GM19324 (cell line): ENCODE data around the gene WNK2.

ENCODE experiments used
- ATAC-seq: cut with Tn5 transposase; IDR thresholded peaks from one replicate; pipeline ENCODE4 v1.9.1; 2021; ENCODE audit warnings: mild to moderate bottlenecking, moderate library complexity; ENCODE audit not compliant: unreplicated experiment, low FRiP score

The WNK2 gene

DNA sequence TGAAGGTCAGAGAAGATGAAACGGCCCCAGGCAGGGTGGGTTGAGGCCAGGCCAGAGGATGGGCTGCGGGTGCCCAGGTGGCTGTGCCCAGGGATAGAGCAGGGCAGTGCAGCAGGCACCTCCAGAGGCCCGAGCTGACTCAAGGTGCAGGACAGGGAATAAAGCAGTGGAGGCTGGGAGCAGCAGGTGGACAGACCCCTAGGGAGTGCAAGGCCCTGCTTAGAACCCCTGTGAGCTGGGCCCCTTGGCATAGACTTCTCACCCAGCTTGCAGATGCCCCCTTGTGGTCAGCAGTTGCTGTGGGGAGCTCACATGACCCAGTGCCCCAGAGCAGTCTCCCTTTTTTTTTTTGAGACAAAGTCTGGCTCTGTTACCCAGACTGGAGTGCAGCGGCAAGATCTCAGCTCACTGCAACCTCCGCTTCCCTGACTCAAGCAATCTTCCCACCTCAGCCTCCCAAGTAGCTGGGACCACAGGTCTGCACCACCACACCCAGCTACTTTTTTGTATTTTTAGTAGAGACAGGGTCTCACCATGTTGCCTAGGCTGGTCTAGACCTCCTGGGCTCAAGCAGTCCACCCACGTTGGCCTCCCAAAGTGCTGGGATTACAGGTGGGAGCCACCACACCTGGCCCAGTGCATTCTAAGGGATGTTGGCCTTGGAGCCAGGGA lies 118.8 kb downstream of the WNK2 start:
- no peak for ATAC-seq

DNA sequence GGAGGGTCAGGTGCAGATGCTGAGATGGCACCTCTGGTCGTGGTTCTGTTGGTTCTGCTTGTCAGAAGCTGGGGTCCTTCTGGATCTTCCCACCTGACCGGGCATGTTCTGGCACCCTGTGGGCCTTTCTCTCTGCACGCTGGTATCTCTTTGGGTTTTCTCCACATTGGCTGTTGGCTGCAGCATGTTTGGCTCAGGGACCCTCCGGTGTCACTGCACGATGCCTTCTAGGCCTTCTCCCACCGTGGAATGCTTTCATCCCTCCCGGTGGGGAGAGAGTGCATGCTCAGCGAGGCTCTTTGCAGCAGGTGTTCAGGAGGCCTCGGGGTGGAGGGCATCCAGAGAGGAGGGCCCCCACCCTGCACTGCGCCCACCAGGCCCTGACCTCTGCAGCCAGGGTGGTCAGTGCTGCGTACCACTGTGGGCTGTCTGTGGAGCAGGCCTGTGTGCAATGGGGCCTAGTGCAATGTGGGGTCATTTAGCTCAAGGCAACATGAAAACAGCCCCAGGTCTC lies 119.4 kb downstream of the WNK2 start:
- no peak for ATAC-seq

DNA sequence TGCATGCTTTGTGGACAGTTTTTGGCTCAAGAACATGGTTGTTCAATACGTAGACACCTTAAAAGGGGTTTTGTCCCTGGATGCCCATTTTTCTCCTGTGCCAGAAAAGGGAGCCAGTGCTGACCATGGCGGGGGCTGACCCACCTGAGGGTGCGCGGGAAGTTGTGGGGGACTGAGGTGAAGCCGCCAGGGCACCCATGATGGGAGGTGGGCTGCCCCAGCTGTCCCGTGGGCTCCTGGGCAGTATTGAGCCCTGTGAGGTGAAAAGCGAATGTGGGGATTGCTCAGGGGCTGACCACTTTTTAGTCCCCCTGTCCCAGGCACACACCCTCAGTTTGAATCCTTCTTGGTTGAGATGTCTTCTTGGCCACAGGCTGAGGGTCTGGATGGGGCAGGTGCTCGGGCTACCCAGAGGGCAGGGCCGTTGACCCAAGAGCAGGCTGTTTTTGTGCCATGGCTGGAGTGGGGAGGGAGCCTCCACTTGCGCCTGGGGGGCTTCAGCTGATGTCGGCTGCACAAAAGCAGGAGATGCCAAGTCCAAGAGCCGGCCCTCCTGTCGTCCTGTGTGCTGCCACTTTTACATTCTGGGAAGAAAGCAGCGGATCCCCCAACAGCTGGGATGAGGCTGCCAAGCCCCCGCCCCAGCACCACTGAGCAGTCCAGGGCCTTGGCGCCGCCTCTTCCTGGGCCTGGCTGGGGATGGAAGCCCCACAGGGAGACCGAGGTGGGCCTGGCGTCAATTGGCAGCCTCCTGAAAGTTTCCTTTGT lies 120.1 kb downstream of the WNK2 start:
- no peak for ATAC-seq

DNA sequence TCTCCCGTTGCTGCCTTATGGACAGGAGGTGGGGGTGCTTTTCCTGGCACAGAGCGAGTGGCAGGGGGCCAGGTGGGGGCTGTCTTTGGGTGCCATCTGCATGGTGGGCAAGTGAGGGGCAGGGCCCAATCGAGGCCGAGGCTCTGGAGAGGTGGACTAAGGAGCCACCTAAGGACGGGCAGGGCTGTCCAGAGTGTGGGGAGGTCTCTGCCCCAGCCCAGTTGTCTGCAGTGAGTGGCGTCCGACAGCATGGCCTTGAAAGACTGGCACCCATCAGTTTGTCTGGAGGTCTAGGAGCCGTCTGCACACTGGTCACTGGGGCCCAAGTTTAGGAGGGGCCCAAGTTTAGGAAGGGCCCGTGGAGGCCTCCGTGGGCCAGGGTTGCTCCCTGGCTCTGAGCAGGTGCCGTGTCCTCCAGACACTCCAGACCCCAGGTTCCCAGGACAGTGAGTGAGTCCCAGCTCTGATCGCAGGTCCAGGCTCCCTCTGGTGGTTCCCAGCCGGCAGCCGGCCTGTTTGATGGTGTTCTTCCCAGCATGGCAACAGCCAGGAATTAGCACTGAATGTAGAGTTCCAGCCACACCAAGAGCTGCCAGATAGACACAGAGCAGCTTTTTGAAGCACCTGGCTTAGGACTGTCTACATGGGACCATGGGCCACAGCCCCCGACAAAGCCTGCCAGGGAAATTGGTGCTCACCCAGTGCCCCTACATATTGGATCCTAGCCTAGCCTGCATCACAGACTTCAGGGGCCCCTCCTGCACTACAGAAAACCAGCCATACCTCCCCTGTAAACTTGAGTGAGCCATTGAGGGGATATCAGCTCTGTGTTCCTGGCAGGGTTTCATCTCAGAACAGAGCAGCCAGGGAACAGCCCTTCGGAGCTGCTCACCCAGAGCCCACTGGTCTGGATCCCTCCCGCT lies 120.9 kb downstream of the WNK2 start:
- no peak for ATAC-seq

DNA sequence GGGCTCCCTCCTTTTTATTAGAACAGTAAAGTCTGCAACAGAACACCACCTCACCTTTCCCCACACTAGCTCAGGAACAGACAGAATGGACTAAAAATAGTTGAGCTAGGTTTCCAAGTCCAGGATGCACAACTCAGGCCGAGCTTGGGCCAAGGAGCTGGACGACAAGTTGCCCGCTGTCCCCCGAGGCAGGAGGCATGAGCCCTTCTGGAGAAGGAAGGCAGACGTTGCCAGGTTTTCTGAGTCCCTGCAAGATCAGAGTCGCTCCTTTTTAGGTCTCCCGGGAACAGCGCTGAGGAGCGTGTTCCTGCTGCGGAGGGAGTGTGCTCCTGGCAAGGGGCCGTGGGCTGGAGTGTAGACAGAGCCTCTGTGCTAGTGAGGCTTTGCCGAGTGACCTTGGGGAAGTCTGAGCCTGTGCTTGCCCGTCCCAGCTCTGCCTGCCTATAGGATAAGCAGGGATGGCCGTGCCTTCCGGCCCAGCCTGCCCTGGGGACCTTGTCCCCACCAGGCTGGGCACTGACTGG lies 121.6 kb downstream of the WNK2 start:
- ATAC-seq: no peak

DNA sequence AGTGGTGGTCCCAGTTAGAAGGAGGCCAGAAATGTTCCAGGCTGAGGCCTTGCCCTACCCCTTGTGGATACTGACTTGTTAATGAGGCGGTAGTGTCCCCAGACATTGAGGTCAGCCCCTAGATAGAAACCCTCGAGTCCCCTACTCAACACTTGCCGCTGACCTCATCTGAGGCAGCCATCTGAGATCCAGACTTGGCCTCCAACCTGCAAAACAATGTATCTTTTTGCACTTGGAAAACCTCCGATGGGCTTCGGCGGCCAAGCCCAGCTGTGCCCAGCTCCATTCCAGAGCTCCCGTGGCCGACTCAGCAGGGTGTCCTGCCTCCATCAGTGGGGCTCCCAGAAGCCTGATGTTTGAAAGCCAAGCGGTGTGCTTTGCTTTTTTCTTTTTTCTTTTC lies 122.1 kb downstream of the WNK2 start:
- no peak for ATAC-seq

DNA sequence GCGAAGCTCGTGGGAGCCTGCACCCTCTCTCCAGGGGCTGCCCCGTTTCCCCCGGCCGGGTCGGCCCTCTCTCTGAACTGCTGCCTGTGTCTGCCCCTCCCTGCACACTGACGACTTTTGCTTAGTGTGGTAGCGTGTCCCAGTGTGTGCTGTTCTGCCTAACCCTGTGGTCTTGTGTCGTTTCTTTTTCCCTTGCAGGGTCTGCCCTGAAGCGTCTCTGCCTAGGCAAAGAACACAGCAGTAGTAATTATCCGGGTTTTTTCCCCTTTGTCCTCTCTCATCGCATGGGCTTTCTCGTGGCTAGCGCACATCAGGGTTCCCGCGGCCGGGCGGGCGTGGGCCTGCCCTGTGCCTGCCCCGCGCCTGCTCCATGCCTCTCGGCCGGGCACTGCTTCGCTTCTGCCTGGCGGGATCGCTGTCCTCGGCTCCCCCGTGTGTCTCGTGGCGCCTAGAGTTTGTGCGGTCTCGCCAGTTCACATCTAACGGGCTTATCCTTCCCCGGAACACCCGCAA lies 122.7 kb downstream of the WNK2 start:
- no peak for ATAC-seq

DNA sequence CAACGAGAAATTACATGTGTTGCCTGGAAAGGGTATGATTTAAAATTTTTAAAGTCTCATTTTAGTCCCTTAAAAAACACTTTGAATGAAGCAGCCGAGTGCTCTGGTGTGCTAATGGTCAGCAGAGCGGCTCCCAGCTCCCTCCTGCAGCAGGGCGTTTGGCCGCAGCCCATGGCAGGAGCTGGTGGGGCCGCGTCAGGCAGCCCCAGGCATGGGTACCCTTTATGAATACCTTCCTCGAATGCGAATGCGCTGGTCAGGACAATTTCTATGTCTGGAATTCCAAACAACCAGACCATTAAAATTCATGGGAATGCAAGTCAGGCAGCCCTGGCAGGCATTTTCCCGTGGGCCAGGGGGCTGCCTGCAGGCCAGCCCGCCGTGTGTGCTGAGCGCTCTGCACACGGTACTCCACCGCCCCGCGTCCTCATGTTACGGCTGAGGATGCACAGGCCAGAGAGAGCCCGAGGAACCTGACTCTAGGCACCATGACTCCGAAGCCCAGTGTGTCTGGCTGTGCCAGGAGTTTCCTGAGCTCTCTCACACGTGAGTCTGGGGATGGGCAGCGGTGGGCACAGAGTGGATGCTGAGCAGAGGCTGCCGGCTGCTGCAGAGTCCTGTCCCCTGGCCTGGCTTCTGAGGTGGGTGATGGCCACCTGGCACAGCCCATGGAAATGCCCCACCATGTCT lies 123.7 kb downstream of the WNK2 start:
- ATAC-seq: no peak

DNA sequence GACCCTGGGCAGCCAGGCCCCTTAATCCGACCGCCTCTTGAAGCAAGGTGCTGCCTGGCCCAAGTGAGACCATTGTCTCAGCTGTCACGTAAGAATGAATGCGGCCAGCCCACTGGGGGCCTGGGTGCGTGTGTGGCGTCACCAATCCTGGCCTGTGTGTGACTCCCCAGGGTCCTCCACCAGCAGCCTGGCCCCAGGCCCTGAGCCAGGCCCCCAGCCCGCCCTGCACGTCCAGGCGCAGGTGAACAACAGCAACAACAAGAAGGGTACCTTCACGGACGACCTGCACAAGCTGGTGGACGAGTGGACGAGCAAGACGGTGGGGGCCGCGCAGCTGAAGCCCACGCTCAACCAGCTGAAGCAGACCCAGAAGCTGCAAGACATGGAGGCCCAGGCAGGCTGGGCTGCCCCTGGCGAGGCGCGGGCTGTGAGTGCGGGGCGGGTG lies 124.2 kb downstream of the WNK2 start:
- ATAC-seq: no peak

DNA sequence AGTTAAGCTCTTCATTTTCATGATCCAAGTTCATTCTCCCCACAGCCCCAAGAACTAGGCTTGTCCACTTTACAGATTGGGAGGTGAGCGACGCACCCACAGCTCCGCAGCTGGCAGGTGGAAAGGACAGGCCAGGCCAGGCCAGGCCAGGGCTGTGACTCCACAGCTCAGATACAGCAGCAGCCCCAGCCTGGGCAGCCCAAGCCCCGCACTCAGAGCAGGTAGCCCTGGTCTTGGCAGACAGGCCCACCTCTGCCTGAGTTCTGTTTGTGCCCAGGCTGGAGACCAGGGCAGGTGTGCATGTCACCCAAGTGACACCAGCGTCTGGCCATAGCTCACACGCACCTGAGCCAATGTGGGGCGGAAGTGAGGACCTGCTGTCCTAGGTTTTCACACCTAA lies 124.7 kb downstream of the WNK2 start:
- no peak for ATAC-seq

DNA sequence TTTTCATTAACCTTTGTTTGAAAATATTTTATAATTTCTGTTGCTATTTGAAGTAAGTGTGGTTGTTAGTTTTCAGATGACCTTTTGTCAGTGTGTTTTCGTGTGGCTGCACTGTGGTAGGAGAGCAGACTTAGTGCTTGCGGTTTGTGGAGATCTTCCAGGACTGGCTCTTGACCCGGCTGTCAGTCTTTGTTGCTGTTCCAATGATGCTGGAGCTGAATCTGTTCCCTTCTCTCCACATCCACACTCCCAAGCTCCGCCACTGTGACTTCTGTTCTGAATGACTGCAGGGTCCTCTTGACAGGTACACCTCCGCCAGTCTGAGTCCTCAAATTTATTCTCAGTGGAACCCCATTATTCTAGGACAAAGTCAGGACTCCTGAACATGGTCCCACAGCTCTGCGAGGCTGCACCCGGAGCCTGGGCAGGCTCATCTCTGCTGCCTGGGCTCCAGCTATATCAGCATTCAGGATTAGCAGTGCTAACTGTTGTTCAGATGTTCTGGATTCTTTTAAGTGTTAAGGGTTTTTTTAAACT lies 126.0 kb downstream of the WNK2 start:
- no peak for ATAC-seq

DNA sequence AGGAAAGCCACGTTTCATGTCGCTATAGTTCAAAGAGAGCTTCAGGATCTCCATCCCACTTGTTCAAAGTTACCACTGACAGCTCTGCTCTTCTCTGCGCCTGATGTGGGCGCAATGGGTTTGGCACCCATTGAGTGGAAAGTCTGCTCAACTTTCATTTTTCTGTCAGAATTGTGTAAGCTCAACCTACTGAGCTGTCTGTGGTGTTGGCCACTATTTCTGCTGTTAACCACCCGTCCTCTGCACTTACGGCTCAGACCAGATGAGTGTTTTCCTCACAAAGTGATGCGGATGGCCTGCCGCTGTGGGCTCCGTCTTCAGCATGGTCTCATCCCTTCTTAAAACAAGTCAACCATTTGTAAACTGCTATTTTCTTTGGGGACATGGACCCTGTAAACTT lies 131.2 kb downstream of the WNK2 start:
- no peak for ATAC-seq

DNA sequence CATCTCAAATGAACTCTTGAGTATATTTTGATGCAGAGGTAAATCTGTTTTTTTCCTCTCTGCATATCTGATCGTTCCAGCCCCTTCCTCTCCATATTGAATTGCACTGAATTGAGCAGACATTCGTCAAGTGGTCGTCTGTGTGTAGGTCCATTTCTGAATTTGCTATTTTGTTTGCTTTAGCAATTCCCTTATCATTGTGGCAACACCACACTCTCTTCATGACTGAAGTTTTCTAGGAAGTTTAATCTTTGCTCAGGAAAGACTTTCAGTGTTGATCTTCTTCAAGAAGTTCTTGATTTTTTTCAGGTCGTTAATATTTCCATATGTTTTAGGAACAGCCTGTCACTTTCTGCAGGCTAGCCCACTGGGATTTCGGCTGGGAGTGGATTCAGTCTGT lies 132.0 kb downstream of the WNK2 start:
- no peak for ATAC-seq

DNA sequence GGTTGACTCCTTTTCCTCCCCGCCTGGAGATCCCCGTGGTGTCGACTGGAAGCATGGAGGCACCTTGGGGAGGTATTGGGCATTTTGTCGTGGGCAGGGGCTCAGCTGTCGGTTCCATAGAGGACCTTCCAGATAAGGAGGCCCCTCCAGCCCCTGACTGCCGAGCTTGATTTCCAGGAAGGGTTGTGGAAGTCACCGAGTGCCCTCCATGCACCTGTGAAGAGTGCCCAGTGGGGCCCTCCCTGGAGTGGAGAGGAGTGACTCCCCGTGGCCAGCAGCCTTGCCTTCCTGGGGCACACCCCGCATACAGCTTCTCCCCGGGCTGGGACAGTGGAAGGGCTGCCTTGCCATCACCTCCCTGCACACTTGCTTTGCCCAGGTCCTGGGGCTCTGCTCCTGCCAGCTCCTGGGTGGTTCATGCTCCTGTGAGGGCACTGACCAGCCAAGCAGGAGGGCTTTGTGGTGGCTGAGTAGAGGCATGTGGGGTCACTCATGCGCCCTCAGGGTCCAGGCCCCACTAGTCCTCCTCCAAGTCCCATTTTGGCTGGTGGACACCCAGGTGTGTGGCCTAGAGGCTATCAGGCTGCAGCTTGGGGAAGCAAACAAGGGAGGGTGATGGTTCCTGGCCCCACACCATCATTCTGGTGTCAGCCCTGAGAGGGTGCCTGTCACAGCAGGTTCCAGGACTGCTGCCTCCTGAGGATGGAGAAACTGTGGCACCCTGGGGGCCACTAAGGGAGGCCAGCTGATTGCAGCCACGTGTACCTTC lies 133.0 kb downstream of the WNK2 start:
- ATAC-seq: no peak

DNA sequence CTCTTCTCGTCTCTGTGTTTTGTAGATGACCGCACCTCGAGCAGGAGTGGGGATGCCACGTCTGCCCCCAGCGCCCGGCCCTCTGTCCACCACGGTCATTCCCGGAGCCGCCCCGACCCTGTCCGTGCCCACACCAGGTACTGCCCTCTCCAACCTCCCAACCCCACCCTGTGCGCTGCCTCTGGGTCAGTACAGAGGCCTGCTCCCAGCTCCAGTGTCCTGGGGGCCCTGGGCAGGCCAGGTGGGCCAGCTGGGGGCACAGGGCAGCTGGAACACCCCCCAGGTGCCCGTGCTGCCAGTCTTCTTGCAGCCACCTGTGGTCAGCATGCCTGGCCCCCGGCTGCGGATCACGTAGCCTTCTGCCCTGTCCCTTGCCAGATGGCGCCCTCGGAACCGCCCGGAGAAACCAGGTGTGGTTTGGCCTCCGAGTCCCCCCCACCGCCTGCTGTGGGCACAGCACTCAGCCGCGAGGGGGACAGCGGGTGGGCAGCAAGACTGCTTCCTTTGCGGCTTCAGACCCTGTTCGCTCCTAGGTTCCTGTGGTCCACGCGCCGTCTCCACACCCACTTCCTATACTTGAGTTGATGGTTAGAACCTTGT lies 133.7 kb downstream of the WNK2 start:
- ATAC-seq: no peak

DNA sequence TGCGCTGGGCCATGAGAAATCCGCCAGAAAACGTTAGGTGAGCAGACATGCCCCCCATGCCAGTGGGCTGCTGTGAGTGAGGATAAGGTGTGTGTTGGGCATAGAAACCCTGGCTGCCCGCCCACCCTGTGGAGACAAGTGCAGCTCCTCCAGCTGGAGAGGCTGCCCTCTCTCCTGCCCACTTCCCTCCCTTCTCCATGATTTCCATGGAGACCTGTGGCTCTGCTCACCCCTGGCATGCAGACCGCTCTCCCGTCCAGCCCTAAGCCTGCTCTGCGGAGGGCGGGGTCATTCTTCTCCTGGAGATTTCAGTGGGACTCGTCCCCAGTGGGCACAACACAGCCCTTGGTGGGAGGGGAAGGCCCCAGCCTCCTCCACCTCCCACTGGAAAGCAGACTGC lies 134.5 kb downstream of the WNK2 start:
- no peak for ATAC-seq

DNA sequence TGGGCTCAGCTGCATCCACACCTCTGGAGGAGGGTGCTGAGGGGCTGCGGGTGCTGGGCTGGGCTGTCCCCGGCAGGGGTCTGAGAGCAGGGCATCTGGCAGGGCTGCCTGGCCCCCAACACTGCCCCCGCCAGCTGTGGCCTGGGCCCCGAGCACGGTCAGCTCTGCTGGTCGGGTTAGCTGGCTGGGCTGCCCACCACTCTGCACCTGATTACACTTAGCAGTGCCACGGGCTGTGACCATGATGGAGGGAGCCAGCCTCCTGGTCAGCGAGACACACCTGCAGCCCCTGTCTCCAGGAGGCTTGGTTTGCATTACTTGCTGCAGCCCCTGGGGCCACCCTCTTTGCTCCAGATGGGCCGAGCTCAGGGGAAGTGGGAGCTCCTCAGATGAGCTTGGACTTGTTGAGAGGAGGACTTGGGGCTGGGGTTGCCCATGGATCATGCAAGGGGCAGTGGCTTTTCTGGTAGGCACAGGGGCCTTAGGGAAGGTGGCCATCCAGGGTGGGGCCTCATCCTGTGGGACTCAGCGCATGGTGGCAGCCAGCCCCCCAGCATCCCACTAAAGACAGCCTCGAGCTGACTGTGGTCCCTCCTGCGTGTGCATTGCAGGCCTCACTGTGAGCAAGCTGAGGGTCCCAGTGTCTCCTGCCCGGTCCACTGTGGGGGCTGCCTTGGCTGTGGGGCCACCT lies 135.5 kb downstream of the WNK2 start:
- ATAC-seq: no peak

DNA sequence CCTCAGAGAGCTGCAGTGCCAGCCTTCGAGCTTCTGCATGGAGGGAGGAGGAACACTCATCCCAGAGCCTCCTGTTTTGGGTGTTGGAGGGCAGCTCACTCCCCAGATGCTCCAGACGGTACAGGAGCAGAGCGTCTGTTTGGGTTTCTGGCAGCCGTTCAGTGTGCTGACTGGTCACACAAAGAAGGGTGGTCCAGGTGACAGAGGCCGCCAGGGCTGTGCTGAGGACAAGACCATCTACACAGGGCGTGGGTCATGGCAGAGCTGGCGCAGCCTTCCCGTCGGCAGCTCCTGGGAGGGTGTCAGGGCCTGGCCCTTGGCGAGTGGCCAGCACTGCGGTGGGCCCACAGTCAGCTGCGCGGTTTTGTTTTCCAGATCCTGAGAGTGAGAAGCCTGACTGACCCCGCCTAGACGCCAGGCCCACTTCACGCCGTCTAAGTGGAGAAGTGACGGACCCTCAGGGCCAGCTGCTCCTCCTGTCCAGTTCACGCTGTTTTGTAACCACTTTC lies 136.1 kb downstream of the WNK2 start:
- no peak for ATAC-seq
